Gastrocnemius medialis (tissue), 4 donors: Measurements from ENCODE around the gene ANKRD33B. TPM values are rescaled to one million over a fixed set of nuclear protein-coding genes. Genes with fewer than 3 reads are reported as not detected.

ENCODE experiments used
- ATAC-seq, 2 donors: fragments of 150-250 bp; one replicate each; pipeline ENCODE4 v1.9.1; 2016
- DNase-seq, 2 donors: peaks; one replicate each; pipeline ENCODE4 v3.0.0-alpha.2; 2019
- H3K27ac ChIP-seq, 4 donors: fragments of 200-600 bp; sonication (generic); 1 replicate in 1 of 4; 2 replicates in 3 of 4; pipeline ENCODE4 v1.5.1; 2016 to 2018; ENCODE audit warnings: mild to moderate bottlenecking in 2 of 4, moderate library complexity in 1 of 4
- H3K27me3 ChIP-seq, 3 donors: fragments of 200-600 bp; sonication (generic) in 2 of 3; 1 replicate in 1 of 3; 2 replicates in 2 of 3; pipeline versions ENCODE4 v1.5.1 to v1.6.0; 2016 to 2019; ENCODE audit warnings: mild to moderate bottlenecking in 1 of 3, moderate library complexity in 1 of 3
- H3K36me3 ChIP-seq, 2 donors: fragments of 200-600 bp; sonication (generic) in 1 of 2; one replicate each; pipeline ENCODE4 v1.5.1; 2017 to 2018
- H3K4me1 ChIP-seq, 2 donors: fragments of 200-600 bp; sonication (generic) in 1 of 2; one replicate each; pipeline ENCODE4 v1.5.1; 2016 to 2017; ENCODE audit warnings: mild to moderate bottlenecking in 2 of 2
- H3K4me3 ChIP-seq, 4 donors: fragments of 200-600 bp; sonication (generic) in 3 of 4; 1 replicate in 1 of 4; 2 replicates in 3 of 4; pipeline ENCODE4 v1.5.1; 2016 to 2019; ENCODE audit warnings: mild to moderate bottlenecking in 2 of 4
- H3K9me3 ChIP-seq, 3 donors: fragments of 200-600 bp; sonication (generic) in 2 of 3; 1 replicate in 1 of 3; 2 replicates in 2 of 3; pipeline ENCODE4 v1.5.1; 2016 to 2019
- CTCF ChIP-seq, 5 experiments: fragments of 450-650 bp in 3 of 5; fragments of 200-600 bp in 2 of 5; sonication (generic) in 2 of 5; IDR thresholded peaks in 4 of 5; conservative IDR thresholded peaks in 1 of 5; 1 replicate in 4 of 5; 2 replicates in 1 of 5; pipeline ENCODE4 v1.5.1; 2016 to 2019; ENCODE audit warnings: antibody characterized with exemption in 5 of 5, mild to moderate bottlenecking in 3 of 5, moderate library complexity in 3 of 5
- POLR2A ChIP-seq, 2 donors: fragments of 450-650 bp; IDR thresholded peaks; one replicate each; pipeline ENCODE4 v1.6.1; 2017; ENCODE audit warnings: antibody characterized with exemption in 2 of 2, mild to moderate bottlenecking in 2 of 2, moderate library complexity in 2 of 2
- in situ Hi-C, 4 donors: fragments of 200-750 bp; cut with MboI; loops; one replicate each; pipeline versions ENCODE4 v1.15.0 to v1.8.0; 2017; ENCODE audit warnings: low sequenced_read_pairs in 4 of 4
- intact Hi-C: fragments of 100-400 bp; cut with DNase I; formaldehyde crosslinking; loops from one replicate; pipeline ENCODE4 v1.15.1; 2023; ENCODE audit warnings: low total_unique reads
- total RNA-seq, 4 donors: library from RNA; depleted of rRNA; stranded (reverse); fragments of >200 nt; gene quantifications; one replicate each; pipeline versions ENCODE4 v1.1.0 to v1.2.3, GENCODE V29; 2016

ANKRD33B gene
- total RNA-seq, 4 donors from 2014 or later: 2.2 to 38.9 (median 15.1) TPM

GRCh38 chr5:10530601-10531320 is 33.1 kb upstream of the ANKRD33B start:
- intact Hi-C loops (no loop called here), in situ Hi-C loops (no loop called here)
- H3K4me1 ChIP-seq: no peaks in the 10 kb centered on the region
- H3K9me3 ChIP-seq: no peaks in the 10 kb centered on the region
- DNase-seq (no peak), ATAC-seq (no peak)
- no peaks in the 10 kb centered on the region for H3K36me3 ChIP-seq
- H3K4me3 ChIP-seq: no peak overlapping the region
- H3K27me3 ChIP-seq: peaks cover 0 to 4% (median 0%) of the 10 kb centered on the region in 3 donors
- no peak overlapping the region for H3K27ac ChIP-seq
- TF ChIP-seq CTCF (IDR thresholded peaks at IDR 0.05 in 4 of 5, conservative IDR thresholded peaks at IDR 0.05 in 1 of 5): no peak

GRCh38 chr5:10532421-10532820 is 31.4 kb upstream of the ANKRD33B start:
- no peaks in the 10 kb centered on the region for H3K36me3 ChIP-seq
- no peak for DNase-seq
- TF ChIP-seq POLR2A (IDR thresholded peaks at IDR 0.05): no peak
- no peak for TF ChIP-seq CTCF (IDR thresholded peaks at IDR 0.05 in 4 of 5, conservative IDR thresholded peaks at IDR 0.05 in 1 of 5)
- no peak for ATAC-seq
- intact Hi-C loops (no loop called here), in situ Hi-C loops (no loop called here)
- no peak overlapping the region for H3K27ac ChIP-seq
- peaks cover 0 to 4% (median 3%) of the 10 kb centered on the region in 3 donors for H3K27me3 ChIP-seq
- no peak overlapping the region for H3K4me3 ChIP-seq
- no peaks in the 10 kb centered on the region for H3K9me3 ChIP-seq
- H3K4me1 ChIP-seq: peaks cover 0 to 3% of the 10 kb centered on the region in 2 donors

- Histone ChIP-seq H3K27ac (no peak overlapping the region), H3K4me1 (peaks cover 0 to 3% of the 10 kb centered on the region in 2 donors), H3K4me3 (no peak overlapping the region), H3K36me3 (no peaks in the 10 kb centered on the region), H3K27me3 (peaks cover 0 to 4% (median 3%) of the 10 kb centered on the region in 3 donors), H3K9me3 (no peaks in the 10 kb centered on the region)
- no peak for ATAC-seq
- TF ChIP-seq CTCF (IDR thresholded peaks at IDR 0.05 in 4 of 5, conservative IDR thresholded peaks at IDR 0.05 in 1 of 5): no peak
- in situ Hi-C loops (no loop called here), intact Hi-C loops (no loop called here)
- no peak for DNase-seq
These were observed 30.6 kb upstream of the ANKRD33B start for GRCh38 chr5:10533226-10533625.

- no peak for DNase-seq
- no peak for TF ChIP-seq CTCF (IDR thresholded peaks at IDR 0.05 in 4 of 5, conservative IDR thresholded peaks at IDR 0.05 in 1 of 5)
- no peak for TF ChIP-seq POLR2A (IDR thresholded peaks at IDR 0.05)
- Histone ChIP-seq H3K9me3 (no peaks in the 10 kb centered on the region), H3K4me3 (no peak overlapping the region), H3K4me1 (peaks cover 0 to 3% of the 10 kb centered on the region in 2 donors), H3K27me3 (peaks cover 0 to 4% (median 3%) of the 10 kb centered on the region in 3 donors), H3K36me3 (no peaks in the 10 kb centered on the region), H3K27ac (no peak overlapping the region)
- no peak for ATAC-seq
- intact Hi-C loops (no loop called here), in situ Hi-C loops (no loop called here)
These were observed 29.0 kb upstream of the ANKRD33B start for GRCh38 chr5:10534561-10535530.
